COLO668 (cell line): ENCODE data around the gene COG8.
"Not testable (repeated sequence)": the region's sequence is repeated elsewhere in the genome, so short reads cannot be mapped to it uniquely, and the experiment has no call there.

Experiments
- DNase-seq: peaks from one replicate; lab custom pipeline; 2025; ENCODE audit not compliant: unreplicated experiment; lab: John Stamatoyannopoulos, UW

COG8 gene

GRCh38 chr16:69319826-69320739, 19.3 kb downstream of the COG8 start:
- no peak for DNase-seq

DNA sequence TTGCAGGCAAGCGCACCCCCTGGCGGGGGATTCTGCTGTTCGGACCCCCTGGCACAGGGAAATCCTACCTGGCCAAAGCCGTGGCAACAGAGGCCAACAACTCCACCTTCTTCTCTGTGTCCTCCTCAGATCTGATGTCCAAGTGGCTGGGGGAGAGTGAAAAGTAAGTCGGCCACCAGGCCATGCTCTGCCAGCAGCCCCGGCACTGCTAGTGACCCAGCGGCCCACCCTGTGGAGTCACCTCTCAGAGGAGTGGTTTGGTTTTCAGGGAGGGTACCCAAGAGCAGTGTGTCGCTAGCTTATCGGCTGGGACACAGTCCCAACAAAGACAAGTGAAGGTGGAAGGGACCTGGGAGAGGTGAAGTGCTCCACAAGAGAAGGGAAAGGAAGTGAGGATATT, 20.0 kb downstream of the COG8 start:
- DNase-seq, result no peak

DNA sequence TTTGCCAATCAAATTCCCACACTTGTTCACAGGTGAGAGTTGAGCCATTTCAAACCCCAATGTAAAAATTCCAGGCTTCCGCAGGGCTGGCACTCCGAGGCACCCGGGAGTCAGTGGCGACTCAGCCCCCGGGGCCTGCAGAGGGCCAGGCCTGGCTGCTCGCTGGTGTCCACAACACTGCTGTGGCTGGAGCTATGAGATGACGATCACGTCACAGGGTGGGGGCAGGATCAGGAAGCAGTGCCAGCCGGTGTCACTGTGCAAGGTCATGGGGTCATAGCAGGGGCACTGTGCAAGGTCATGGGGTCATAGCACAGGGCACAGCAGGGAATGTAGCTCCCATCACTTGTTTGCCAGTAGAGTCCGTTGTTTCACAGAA, 20.5 kb downstream of the COG8 start:
- DNase-seq, result no peak

GRCh38 chr16:69318177-69318910, 21.0 kb downstream of the COG8 start:
- peak; percentile 55 for DNase-seq

- no peak for DNase-seq
These were observed 22.7 kb downstream of the COG8 start for GRCh38 chr16:69316595-69317034.

GRCh38 chr16:69315486-69316311, 23.7 kb downstream of the COG8 start:
- no peak for DNase-seq

DNA sequence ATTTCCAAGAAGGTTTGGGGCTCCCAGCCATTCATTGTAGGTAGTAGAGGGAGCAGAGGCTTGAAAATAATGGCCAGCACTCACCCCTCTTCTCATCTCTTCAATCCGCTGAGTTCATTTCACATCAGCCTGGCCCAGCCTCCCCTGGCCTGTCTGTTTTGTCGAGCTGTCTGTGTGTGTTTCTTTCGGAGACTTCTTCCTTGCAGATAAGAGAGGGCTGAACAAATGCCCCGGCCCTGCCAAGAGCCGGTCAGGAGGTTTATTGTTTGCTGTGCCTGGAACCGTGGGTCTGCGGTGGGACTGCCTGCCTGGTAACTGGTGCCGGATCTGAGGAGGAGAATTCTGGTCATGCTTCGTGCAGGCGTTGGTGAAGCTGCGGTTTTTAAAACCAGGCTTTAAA, 24.8 kb downstream of the COG8 start:
- no peak for DNase-seq

DNA sequence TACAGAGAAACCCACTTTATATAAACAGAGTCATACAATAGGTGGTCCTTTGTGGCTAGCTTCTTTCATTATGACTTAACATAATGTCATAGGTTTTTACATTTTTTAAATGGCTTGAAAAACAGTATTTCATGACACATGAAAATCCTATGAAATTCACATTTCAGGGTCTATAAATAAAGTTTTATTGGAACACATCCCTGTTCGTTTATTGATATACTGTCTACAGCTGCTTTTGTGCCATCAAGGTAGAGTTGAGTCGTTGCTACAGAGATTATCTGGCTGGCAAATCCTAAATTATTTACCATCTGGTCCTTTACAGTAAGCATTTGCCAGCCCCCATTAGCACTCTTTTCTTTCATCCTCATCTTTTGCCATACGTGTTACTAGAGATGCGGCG, 25.9 kb downstream of the COG8 start:
- DNase-seq, result no peak

- peak; percentile 66 for DNase-seq
These were observed 27.6 kb downstream of the COG8 start for GRCh38 chr16:69311533-69312387.

GRCh38 chr16:69310653-69311532, 28.5 kb downstream of the COG8 start, which contains the start of gene VPS4A:
VPS4A (plus strand) TSS chr16:69311350; CDS start chr16:69311512, 162 bp downstream.
- DNase-seq, result peak; percentile 97

- no peak for DNase-seq
These were observed 30.0 kb downstream of the COG8 start for GRCh38 chr16:69309316-69309715.

- no peak for DNase-seq
These were observed 31.5 kb downstream of the COG8 start for GRCh38 chr16:69307856-69308255.

- no peak for DNase-seq
These were observed 32.3 kb downstream of the COG8 start for GRCh38 chr16:69307091-69307490.

GRCh38 chr16:69306031-69306430, 33.3 kb downstream of the COG8 start:
- DNase-seq, result no peak

DNA sequence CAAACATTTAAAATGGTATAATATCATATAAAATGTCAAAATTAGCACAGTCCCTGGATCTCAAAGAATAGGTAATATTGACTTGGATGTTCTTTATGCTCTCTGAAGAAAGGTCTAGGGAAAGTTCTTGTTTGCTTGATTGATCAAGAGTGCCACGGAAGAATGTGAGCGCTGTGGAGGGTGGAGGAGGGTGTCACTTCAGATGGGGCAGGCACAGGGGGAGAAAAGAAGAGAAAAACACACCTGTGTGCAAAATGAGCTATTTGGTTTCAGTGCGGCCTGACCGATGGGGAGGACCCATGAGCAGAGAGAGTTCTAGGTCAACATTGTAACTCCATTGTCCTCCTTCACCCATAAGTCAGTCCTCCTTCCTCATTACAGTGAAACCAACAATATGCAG, 37.1 kb downstream of the COG8 start:
- no peak for DNase-seq

DNA sequence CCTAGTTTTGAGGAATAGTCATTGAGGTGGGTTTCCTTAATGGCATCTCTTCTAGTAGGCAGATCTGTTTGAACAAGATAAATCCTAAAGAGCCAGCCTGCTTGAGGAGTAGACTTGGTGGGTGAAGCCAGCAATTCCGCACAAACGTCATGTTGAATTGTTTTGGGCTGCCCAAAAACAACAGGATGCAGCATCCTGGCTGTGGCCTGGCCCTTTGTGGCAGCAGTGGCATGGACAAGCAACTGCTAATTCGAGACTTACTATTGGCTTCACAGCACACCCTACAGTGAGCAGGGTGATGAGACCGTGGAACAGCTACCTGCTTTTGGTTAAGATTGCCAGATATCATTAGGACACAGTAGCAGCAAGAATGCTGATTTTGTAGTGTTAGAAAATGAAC, 37.5 kb downstream of the COG8 start:
- DNase-seq, result no peak

DNA sequence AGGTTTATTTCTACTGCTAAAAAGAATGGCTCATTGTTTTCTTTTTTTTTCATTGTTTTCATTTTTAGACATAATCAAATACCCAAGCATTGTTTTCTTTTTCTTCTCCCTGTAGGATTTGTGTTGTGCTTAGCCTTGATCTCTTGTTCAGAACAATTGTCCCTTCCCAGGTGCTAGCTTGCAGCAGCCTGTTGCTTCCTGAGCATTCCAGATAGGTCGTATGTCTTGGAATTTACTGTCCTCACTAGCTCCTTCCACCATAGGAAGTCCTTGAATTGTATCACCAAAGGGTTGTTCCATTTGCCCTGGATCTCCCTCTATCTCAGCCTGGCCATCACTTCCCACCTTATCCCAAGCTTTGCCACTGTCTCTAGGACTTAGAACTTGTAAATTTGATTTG, 38.2 kb downstream of the COG8 start:
- DNase-seq, result no peak

GRCh38 chr16:69298261-69298660, 41.1 kb downstream of the COG8 start:
- DNase-seq, result no peak

DNA sequence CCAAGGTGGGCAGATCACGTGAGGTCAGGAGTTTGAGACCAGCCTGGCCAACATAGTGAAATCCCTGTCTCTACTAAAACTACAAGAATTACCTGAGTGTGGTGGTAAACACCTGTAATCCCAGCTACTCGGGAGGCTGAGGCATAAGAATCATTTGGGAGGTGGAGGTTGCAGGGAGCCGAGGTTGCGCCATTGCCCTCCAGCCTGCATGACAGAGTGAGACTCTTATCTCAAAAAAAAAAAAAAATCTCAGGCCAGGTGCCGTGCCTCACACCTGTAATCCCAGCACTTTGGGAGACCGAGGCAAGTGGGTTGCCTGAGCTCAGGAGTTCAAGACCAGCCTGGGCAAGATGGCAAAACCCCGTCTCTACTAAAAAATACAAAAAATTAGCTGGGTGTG, 42.6 kb downstream of the COG8 start:
- not testable (repeated sequence) for DNase-seq
